A549 (cell line): ENCODE results near the gene RNF121. TPM values are rescaled to one million over a fixed set of nuclear protein-coding genes. Genes with fewer than 3 reads are reported as not detected.

Experiments used
- ATAC-seq, 2 experiments: fragments of 200-7000 bp in 1 of 2; fragments of >200 bp in 1 of 2; cut with Nextera tagmentation in 1 of 2; cut with Tn5 transposase in 1 of 2; 3 replicates each; pipeline versions ENCODE4 v1.8.0 to v1.9.1; 2018 to 2020; ENCODE audit warnings: mild to moderate bottlenecking in 1 of 2, moderate library complexity in 1 of 2
- CTCF ChIA-PET: fragments of 300-600 bp; sonication (Branson Sonifier 250); formaldehyde crosslinking; extraction: SDS; loops from one replicate; lab custom pipeline; 2021; ENCODE audit warnings: antibody characterized with exemption, inconsistent platforms; lab: Yijun Ruan, JAX
- POLR2A ChIA-PET: fragments of 350-600 bp; formaldehyde crosslinking; extraction: SDS; loops from one replicate; lab custom pipeline; 2021; ENCODE audit warnings: antibody characterized with exemption, inconsistent platforms; lab: Yijun Ruan, JAX
- DNase-seq, 2 experiments: peaks; one replicate each; pipeline versions ENCODE4 v3.0.0 to v3.0.0-alpha.2; 2011 to 2016; ENCODE audit warnings: low read depth in 1 of 2, low spot score in 1 of 2
- FAIRE-seq: peaks from 2 replicates; lab custom pipeline; 2011; peaks lifted over from hg19 to GRCh38; lab: Jason Lieb, UNC
- H3K27ac ChIP-seq, 2 experiments: fragments of >200 bp; sonication (Bioruptor Twin); formaldehyde crosslinking; 3 replicates each; pipeline ENCODE4 v1.5.1; 2016 to 2017
- H3K4me1 ChIP-seq: fragments of >200 bp; sonication (Bioruptor Twin); formaldehyde crosslinking; 3 replicates; pipeline ENCODE4 v1.6.1; 2016
- H3K4me2 ChIP-seq: fragments of >200 bp; sonication (Bioruptor Twin); formaldehyde crosslinking; 3 replicates; pipeline ENCODE4 v1.6.1; 2016
- H3K4me3 ChIP-seq: fragments of >200 bp; sonication (Bioruptor Twin); formaldehyde crosslinking; 3 replicates; pipeline ENCODE4 v1.5.1; 2016
- H3K9me3 ChIP-seq: fragments of >200 bp; sonication (Bioruptor Twin); formaldehyde crosslinking; 3 replicates; pipeline ENCODE4 v1.6.1; 2016
- BHLHE40 ChIP-seq: IDR thresholded peaks from 2 replicates; pipeline ENCODE4 v1.6.1; 2012; ENCODE audit warnings: low read depth, low read length, inconsistent platforms
- CEBPB ChIP-seq, 2 experiments: fragments of >200 bp in 1 of 2; sonication (Bioruptor Twin) in 1 of 2; formaldehyde crosslinking in 1 of 2; IDR thresholded peaks; 2 replicates each; pipeline ENCODE4 v1.6.1; 2012 to 2016
- CHD2 ChIP-seq: fragments of 150-350 bp; IDR thresholded peaks from 2 replicates; pipeline ENCODE4 v1.6.1; 2014; ENCODE audit warnings: low read length; ENCODE audit not compliant: partially characterized antibody
- CTCF ChIP-seq: fragments of >200 bp; sonication (Bioruptor Twin); formaldehyde crosslinking; IDR thresholded peaks from 3 replicates; pipeline ENCODE4 v1.5.1; 2016
- EHF ChIP-seq: fragments of 250-450 bp; sonication (Bioruptor Pico); IDR thresholded peaks from 2 replicates; pipeline ENCODE4 v1.5.0; 2020; ENCODE audit warnings: mild to moderate bottlenecking
- ELK1 ChIP-seq: fragments of 150-350 bp; IDR thresholded peaks from 2 replicates; pipeline ENCODE4 v1.6.1; 2014; ENCODE audit warnings: low read depth, mild to moderate bottlenecking, low read length
- ESRRA ChIP-seq: fragments of 150-350 bp; IDR thresholded peaks from 2 replicates; pipeline ENCODE4 v1.6.1; 2014; ENCODE audit warnings: mild to moderate bottlenecking, low read length, borderline replicate concordance
- FOSB ChIP-seq: fragments of 250-450 bp; sonication (Bioruptor Pico); IDR thresholded peaks from 2 replicates; pipeline ENCODE4 v1.5.0; 2020; ENCODE audit warnings: mild to moderate bottlenecking, moderate library complexity
- FOSL2 ChIP-seq, 2 experiments: fragments of 450-650 bp in 1 of 2; fragments of >200 bp in 1 of 2; sonication (Bioruptor Twin) in 1 of 2; formaldehyde crosslinking; IDR thresholded peaks; 2 replicates each; pipeline versions ENCODE4 v1.5.0 to v1.6.1; 2016 to 2020; ENCODE audit warnings: mild to moderate bottlenecking in 1 of 2, moderate library complexity in 1 of 2
- FOXS1 ChIP-seq: fragments of 250-450 bp; sonication (Bioruptor Pico); IDR thresholded peaks from 2 replicates; pipeline ENCODE4 v1.5.0; 2020; ENCODE audit warnings: mild to moderate bottlenecking, moderate library complexity
- GATA3 ChIP-seq: IDR thresholded peaks from 2 replicates; pipeline ENCODE4 v1.6.1; 2012; ENCODE audit warnings: borderline replicate concordance
- HES2 ChIP-seq: fragments of >200 bp; sonication (Bioruptor Twin); formaldehyde crosslinking; IDR thresholded peaks from 2 replicates; pipeline ENCODE4 v1.6.1; 2016
- HEYL ChIP-seq: fragments of 250-450 bp; sonication (Bioruptor Pico); IDR thresholded peaks from 2 replicates; pipeline ENCODE4 v1.8.0; 2021; ENCODE audit warnings: mild to moderate bottlenecking, moderate library complexity
- HMGXB4 ChIP-seq: fragments of 250-450 bp; sonication (Bioruptor Pico); IDR thresholded peaks from 2 replicates; pipeline ENCODE4 v1.5.0; 2021; ENCODE audit warnings: mild to moderate bottlenecking, moderate library complexity, borderline replicate concordance
- HOXA7 ChIP-seq: fragments of 250-450 bp; sonication (Bioruptor Pico); IDR thresholded peaks from 2 replicates; pipeline ENCODE4 v1.5.0; 2020; ENCODE audit warnings: mild to moderate bottlenecking, moderate library complexity
- KDM1A ChIP-seq: fragments of 200-600 bp; sonication (generic); IDR thresholded peaks from 2 replicates; pipeline ENCODE4 v1.6.1; 2016; ENCODE audit warnings: low read depth, mild to moderate bottlenecking
- MAX ChIP-seq: IDR thresholded peaks from 2 replicates; pipeline ENCODE4 v1.6.1; 2012
- MAZ ChIP-seq: fragments of 150-350 bp; IDR thresholded peaks from 2 replicates; pipeline ENCODE4 v1.6.1; 2014; ENCODE audit warnings: antibody characterized with exemption, low read depth, low read length, borderline replicate concordance
- NPAS2 ChIP-seq: fragments of 250-450 bp; sonication (Bioruptor Pico); IDR thresholded peaks from 2 replicates; pipeline ENCODE4 v1.8.0; 2022; ENCODE audit warnings: mild to moderate bottlenecking, moderate library complexity, borderline replicate concordance
- PHF8 ChIP-seq: fragments of 200-600 bp; sonication (generic); IDR thresholded peaks from 2 replicates; pipeline ENCODE4 v1.6.1; 2016; ENCODE audit warnings: low read depth, mild to moderate bottlenecking, antibody characterized with exemption, moderate library complexity, borderline replicate concordance
- POLR2A ChIP-seq: IDR thresholded peaks from 2 replicates; pipeline ENCODE4 v1.6.1; 2012; ENCODE audit warnings: mild to moderate bottlenecking, low read length
- POLR2AphosphoS2 ChIP-seq: conservative IDR thresholded peaks from 2 replicates; pipeline ENCODE4 v1.6.1; 2012; ENCODE audit warnings: low read length, improper control_type of control experiment, inconsistent platforms
- RARB ChIP-seq: fragments of 250-450 bp; sonication (Bioruptor Pico); IDR thresholded peaks from 2 replicates; pipeline ENCODE4 v1.8.0; 2021; ENCODE audit warnings: mild to moderate bottlenecking, moderate library complexity
- REST ChIP-seq: fragments of 200-600 bp; sonication (generic); IDR thresholded peaks from 2 replicates; pipeline ENCODE4 v1.6.1; 2016; ENCODE audit warnings: antibody characterized with exemption, mild to moderate bottlenecking, moderate library complexity
- TP53 ChIP-seq: fragments of 250-450 bp; sonication (Bioruptor Pico); IDR thresholded peaks from 2 replicates; pipeline ENCODE4 v1.5.0; 2021; ENCODE audit warnings: mild to moderate bottlenecking, moderate library complexity
- USF2 ChIP-seq: fragments of 450-650 bp; IDR thresholded peaks from 2 replicates; pipeline ENCODE4 v1.6.1; 2014; ENCODE audit warnings: antibody characterized with exemption
- ZC3H11A ChIP-seq: fragments of 450-650 bp; IDR thresholded peaks from 2 replicates; pipeline ENCODE4 v1.6.1; 2014; ENCODE audit warnings: antibody characterized with exemption, mild to moderate bottlenecking
- ZNF302 ChIP-seq: fragments of 250-450 bp; sonication (Bioruptor Pico); IDR thresholded peaks from 2 replicates; pipeline ENCODE4 v1.9.0; 2021; ENCODE audit warnings: inconsistent platforms, mild to moderate bottlenecking, moderate library complexity
- ZSCAN20 ChIP-seq: fragments of 250-450 bp; sonication (Bioruptor Pico); IDR thresholded peaks from 2 replicates; pipeline ENCODE4 v1.8.0; 2022; ENCODE audit warnings: mild to moderate bottlenecking, moderate library complexity
- WGBS: methylation state at CpG from one replicate; pipeline ENCODE4 v1.1.6; 2017; ENCODE audit errors: missing lambda C conversion rate; 5-methylcytosine and 5-hydroxymethylcytosine counted together
- polyA minus RNA-seq: library from RNA; depleted of rRNA, polyadenylated mRNA; stranded (reverse); fragments of >200 nt; gene quantifications from 2 replicates; pipeline ENCODE4 v1.2.3, GENCODE V29; 2011; rRNA and poly(A)+ RNA removed
- polyA plus RNA-seq, 4 experiments: library from polyadenylated mRNA; depleted of rRNA in 3 of 4; stranded (reverse); fragments of >200 nt; fragmentation: RNase III in 1 of 4; extraction: RNeasy Plus Mini Kit Qiagen cat#74134 plus additional on column Dnase treatment in 1 of 4; gene quantifications; 2 replicates in 3 of 4; 3 replicates in 1 of 4; pipeline ENCODE4 v1.2.3, GENCODE V29; 2011 to 2017

RNF121 gene
- polyA plus RNA-seq (2011; rRNA removed) (102 and 105 TPM in 2 replicates), polyA plus RNA-seq (2017; fragmentation: RNase III; extraction: RNeasy Plus Mini Kit Qiagen cat#74134 plus additional on column Dnase treatment) (79.0 to 87.2 TPM (median 80.3 TPM) in 3 replicates), polyA minus RNA-seq (132 and 152 TPM in 2 replicates)
- 81.5 and 94.2 TPM in 2 replicates for polyA plus RNA-seq (2012; cell fraction: cytosol; rRNA removed)
- polyA plus RNA-seq (2012; cell fraction: nucleus; rRNA removed): 108 and 144 TPM in 2 replicates

- Histone ChIP-seq H3K27ac (peak within 1 kb of the TSS; percentile 91 to 95), H3K4me1 (peaks cover 47% of the 10 kb centered on the region), H3K9me3 (no peaks in the 10 kb centered on the region), H3K4me2 (peak within 1 kb of the TSS; percentile 94), H3K4me3 (peak within 1 kb of the TSS; percentile 90)
- POLR2A ChIA-PET: interaction anchor here (0.6 to 2.3 kb wide), 6 partner anchors 9 to 48 kb away, joined by 3 to 21 read pairs (median 4); no protein-coding TSS in a partner anchor
- ATAC-seq (peak; percentile 97), DNase-seq (peak; percentile 95 to 96), FAIRE-seq (no peak)
- 1% methylated on average over 30 of the region's 32 CpGs for WGBS
- CTCF ChIA-PET: interaction anchor here (0.6 to 4.0 kb wide), 10 partner anchors 9 to 217 kb away, joined by 3 to 32 read pairs (median 4); no protein-coding TSS in a partner anchor
- TF ChIP-seq TP53 (CRISPR knock-in tag) (no peak), ZNF302 (CRISPR knock-in tag) (no peak), NPAS2 (CRISPR knock-in tag) (no peak), HMGXB4 (CRISPR knock-in tag) (no peak), KDM1A (no peak), RARB (CRISPR knock-in tag) (no peak), EHF (CRISPR knock-in tag) (no peak), FOSL2 (IDR thresholded peaks at IDR 0.05) (no peak), FOSL2 (CRISPR knock-in tag; IDR thresholded peaks at IDR 0.05) (no peak), ZSCAN20 (no peak), FOSB (CRISPR knock-in tag) (no peak), POLR2A (peak; percentile 90), FOXS1 (CRISPR knock-in tag) (no peak; the same call in 1 of the 2 replicates), POLR2AphosphoS2 (no peak), HES2 (no peak), ESRRA (peak; percentile 24; the same call in 1 of the 2 replicates), ZC3H11A (no peak), CHD2 (peak; percentile 61), PHF8 (peak; percentile 41), CEBPB (IDR thresholded peaks at IDR 0.05) (no peak), MAX (peak; percentile 7; the same call in 1 of the 2 replicates), BHLHE40 (peak; percentile 64; the same call in 1 of the 2 replicates), USF2 (no peak), HEYL (CRISPR knock-in tag) (no peak), MAZ (0 out of 2 replicates have a peak, but pooled peaks have one; percentile 34), REST (peak; percentile 67), CTCF (no peak), GATA3 (no peak), HOXA7 (CRISPR knock-in tag) (no peak), ELK1 (no peak)
These were observed at the start of gene RNF121 for GRCh38 chr11:71928737-71929443. Gene RNF121 (plus strand): TSS chr11:71929046. CDS start chr11:71929062, 16 bp downstream.
